ENCODE results near the gene LMAN1L. TPM values are rescaled to one million over a fixed set of nuclear protein-coding genes. Genes with fewer than 3 reads are reported as not detected.

The LMAN1L gene
- total RNA-seq, 1 donor from 2014 or later: not detected

DNA sequence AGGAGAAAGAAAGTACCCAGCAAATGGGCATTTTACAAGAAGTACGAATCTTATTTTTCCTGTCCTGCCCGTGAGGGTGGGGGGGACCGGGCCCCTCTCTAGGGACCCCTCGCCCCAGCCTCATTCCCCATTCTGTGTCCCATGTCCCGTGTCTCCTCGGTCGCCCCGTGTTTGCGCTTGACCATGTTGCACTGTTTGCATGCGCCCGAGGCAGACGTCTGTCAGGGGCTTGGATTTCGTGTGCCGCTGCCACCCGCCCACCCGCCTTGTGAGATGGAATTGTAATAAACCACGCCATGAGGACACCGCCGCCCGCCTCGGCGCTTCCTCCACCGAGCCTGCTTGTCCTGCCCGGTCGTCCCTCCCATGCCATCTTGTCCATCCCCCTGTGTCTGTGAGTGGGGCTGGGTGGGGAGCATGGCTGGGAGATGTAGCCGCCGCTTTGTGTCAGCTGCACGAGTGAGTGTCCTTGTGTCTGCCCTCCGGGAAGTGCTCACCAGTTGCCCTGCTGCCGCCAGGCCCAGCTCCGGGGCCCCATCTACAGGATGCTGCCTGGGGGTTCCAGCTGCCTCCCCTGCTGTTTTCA, 9.7 kb upstream of the LMAN1L start:
- no peaks in the 10 kb centered on the region for H3K9me3 ChIP-seq
- no peaks in the 10 kb centered on the region for H3K27me3 ChIP-seq
- TF ChIP-seq POLR2A (IDR thresholded peaks at IDR 0.05): no peak
- TF ChIP-seq, protein P1, sequence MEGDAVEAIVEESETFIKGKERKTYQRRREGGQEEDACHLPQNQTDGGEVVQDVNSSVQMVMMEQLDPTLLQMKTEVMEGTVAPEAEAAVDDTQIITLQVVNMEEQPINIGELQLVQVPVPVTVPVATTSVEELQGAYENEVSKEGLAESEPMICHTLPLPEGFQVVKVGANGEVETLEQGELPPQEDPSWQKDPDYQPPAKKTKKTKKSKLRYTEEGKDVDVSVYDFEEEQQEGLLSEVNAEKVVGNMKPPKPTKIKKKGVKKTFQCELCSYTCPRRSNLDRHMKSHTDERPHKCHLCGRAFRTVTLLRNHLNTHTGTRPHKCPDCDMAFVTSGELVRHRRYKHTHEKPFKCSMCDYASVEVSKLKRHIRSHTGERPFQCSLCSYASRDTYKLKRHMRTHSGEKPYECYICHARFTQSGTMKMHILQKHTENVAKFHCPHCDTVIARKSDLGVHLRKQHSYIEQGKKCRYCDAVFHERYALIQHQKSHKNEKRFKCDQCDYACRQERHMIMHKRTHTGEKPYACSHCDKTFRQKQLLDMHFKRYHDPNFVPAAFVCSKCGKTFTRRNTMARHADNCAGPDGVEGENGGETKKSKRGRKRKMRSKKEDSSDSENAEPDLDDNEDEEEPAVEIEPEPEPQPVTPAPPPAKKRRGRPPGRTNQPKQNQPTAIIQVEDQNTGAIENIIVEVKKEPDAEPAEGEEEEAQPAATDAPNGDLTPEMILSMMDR (IDR thresholded peaks at IDR 0.05): no peak
- TF ChIP-seq POLR2AphosphoS5 (IDR thresholded peaks at IDR 0.05; ENCODE audit: insufficient read depth in 1 of 2, low read depth in 1 of 2): no peak
- peaks cover 26% of the 10 kb centered on the region for H3K4me1 ChIP-seq
- intact Hi-C loops (cut with DNase I): no loop called here
- H3K27ac ChIP-seq: no peak overlapping the region
- peaks cover 0 to 42% of the 10 kb centered on the region in 2 donors for H3K36me3 ChIP-seq
- no peak overlapping the region for H3K4me3 ChIP-seq
- no peak for DNase-seq (ENCODE audit: extremely low spot score in 2 of 2)

DNA sequence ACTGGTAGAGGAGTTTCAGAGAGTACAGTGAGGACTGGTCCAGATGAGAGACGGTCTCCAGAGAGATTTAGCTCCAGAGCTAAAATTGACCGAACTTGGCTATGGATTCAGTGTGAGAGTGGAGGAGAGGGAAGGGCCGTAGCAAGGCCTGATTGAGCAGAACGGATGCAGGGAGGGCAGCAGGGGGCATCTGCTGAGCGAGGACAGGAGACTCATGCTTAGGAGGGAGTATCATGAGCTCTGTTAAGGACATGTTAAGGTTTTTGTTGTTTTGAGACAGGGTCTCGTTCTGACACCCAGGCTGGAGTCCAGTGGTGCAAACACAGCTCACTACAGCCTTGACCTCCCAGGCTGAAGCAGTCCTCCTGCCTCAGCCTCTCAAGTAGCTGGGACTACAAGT, 7.7 kb upstream of the LMAN1L start:
- H3K4me3 ChIP-seq: no peak overlapping the region
- DNase-seq (ENCODE audit: extremely low spot score in 2 of 2): no peak
- no peaks in the 10 kb centered on the region for H3K9me3 ChIP-seq
- H3K4me1 ChIP-seq: peaks cover 16% of the 10 kb centered on the region
- no peak overlapping the region for H3K27ac ChIP-seq
- peaks cover 0 to 32% of the 10 kb centered on the region in 2 donors for H3K36me3 ChIP-seq
- TF ChIP-seq, protein P1 (IDR thresholded peaks at IDR 0.05): no peak
- TF ChIP-seq POLR2A (IDR thresholded peaks at IDR 0.05) (no peak), POLR2AphosphoS5 (IDR thresholded peaks at IDR 0.05; ENCODE audit: insufficient read depth in 1 of 2, low read depth in 1 of 2) (no peak)
- no peaks in the 10 kb centered on the region for H3K27me3 ChIP-seq
- intact Hi-C loops (cut with DNase I): no loop called here

DNA sequence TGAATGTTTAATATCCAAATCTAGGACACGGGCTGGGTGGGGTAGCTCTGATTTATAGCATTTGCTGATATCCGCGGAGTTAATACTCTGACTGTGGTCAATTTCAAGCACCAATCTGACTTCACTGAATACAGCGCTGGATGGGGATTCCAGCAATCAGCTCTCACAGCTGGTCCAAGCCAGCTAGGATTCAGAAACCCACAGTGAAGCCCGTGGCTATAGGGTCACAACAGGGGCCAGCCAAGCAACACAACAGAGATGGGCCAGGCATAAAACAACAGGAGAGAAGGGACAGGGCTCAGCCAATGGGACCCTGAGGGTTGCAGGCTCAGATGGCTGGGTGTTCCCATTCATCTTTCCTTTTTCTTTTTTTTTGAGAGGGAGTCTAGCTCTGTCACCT, 5.4 kb upstream of the LMAN1L start:
- Histone ChIP-seq H3K9me3 (no peaks in the 10 kb centered on the region), H3K4me1 (peaks cover 10% of the 10 kb centered on the region), H3K27ac (no peak overlapping the region), H3K36me3 (peaks cover 0 to 12% of the 10 kb centered on the region in 2 donors), H3K4me3 (no peak overlapping the region), H3K27me3 (no peaks in the 10 kb centered on the region)
- intact Hi-C loops (cut with DNase I): no loop called here
- no peak for DNase-seq (ENCODE audit: extremely low spot score in 2 of 2)
- TF ChIP-seq POLR2AphosphoS5 (IDR thresholded peaks at IDR 0.05; ENCODE audit: insufficient read depth in 1 of 2, low read depth in 1 of 2) (no peak), POLR2A (IDR thresholded peaks at IDR 0.05) (no peak)
- TF ChIP-seq, protein P1 (IDR thresholded peaks at IDR 0.05): no peak

DNA sequence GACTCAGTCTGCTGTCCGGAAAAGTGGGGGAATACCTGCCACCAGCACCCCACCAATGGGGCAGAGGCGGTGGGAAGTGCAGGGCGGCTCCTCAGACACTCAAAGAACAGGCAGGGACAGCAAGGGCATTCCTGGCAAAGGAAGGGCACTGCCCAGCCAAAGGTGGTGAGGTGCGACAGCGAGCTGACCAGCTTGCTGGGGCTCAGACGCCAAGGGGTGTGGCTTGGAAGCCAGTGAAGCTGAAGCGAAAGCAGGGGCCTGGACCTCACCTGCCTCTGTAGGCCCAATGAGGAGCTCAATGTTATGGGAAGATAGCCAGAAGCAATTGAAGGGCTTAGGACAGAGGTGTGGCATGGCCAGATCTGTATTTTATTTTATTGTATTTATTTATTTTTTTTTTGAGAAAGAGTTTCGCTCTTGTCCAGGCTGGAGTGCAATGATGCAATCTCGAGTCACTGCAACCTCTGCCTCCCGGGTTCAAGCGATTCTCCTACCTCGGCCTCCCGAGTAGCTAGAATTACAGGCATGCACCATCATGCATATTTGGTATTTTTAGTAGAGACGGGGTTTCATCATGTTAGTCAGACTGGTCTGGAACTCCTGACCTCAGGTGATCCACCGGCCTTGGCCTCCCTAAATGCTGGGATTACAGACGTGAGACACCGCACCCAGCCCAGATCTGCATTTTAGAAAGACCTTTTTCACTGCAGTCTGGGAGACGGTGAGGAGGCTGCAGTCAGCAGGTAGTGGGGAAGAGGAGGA, 4.4 kb upstream of the LMAN1L start:
- Histone ChIP-seq H3K4me3 (no peak overlapping the region), H3K27ac (no peak overlapping the region), H3K9me3 (no peaks in the 10 kb centered on the region), H3K4me1 (peaks cover 10% of the 10 kb centered on the region), H3K27me3 (no peaks in the 10 kb centered on the region), H3K36me3 (peaks cover 0 to 2% of the 10 kb centered on the region in 2 donors)
- DNase-seq (ENCODE audit: extremely low spot score in 2 of 2): no peak
- intact Hi-C loops (cut with DNase I): no loop called here
- TF ChIP-seq, protein P1 (IDR thresholded peaks at IDR 0.05): no peak
- no peak for TF ChIP-seq POLR2A (IDR thresholded peaks at IDR 0.05)

DNA sequence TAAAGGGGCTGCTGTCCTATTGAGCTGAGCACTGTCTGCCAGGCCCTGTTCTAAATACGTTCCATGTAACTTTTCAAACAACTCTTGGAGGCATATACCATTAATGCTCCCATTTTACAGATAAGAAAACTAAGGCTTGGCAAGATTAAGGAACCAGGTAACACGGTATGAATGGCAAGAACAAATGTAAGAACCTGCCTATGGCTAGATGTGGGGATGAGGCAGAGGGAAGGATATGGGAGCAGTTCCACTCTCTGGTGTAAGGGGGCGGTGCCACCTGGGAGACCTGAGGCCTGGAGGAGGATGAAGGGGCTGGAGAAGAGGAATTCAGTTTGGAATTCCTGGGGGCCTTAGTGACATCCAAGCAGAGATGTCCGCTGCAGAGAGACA, 3.8 kb upstream of the LMAN1L start:
- Histone ChIP-seq H3K36me3 (no peaks in the 10 kb centered on the region), H3K27me3 (no peaks in the 10 kb centered on the region), H3K27ac (no peak overlapping the region), H3K4me1 (peaks cover 10% of the 10 kb centered on the region), H3K9me3 (no peaks in the 10 kb centered on the region), H3K4me3 (no peak overlapping the region)
- DNase-seq (ENCODE audit: extremely low spot score in 2 of 2): no peak
- no peak for TF ChIP-seq POLR2A (IDR thresholded peaks at IDR 0.05)
- TF ChIP-seq, protein P1 (IDR thresholded peaks at IDR 0.05): no peak
- TF ChIP-seq POLR2AphosphoS5 (IDR thresholded peaks at IDR 0.05; ENCODE audit: insufficient read depth in 1 of 2, low read depth in 1 of 2): no peak
- intact Hi-C loops (cut with DNase I): no loop called here

Measured in vagina (tissue), 2 donors.